SK-N-SH treated with all-trans-retinoic acid at 6 μM for 48 hours (cell line): Measurements from ENCODE around the gene SLC6A7.

Experiments
- ATAC-seq: fragments of 200-7000 bp; cut with Tn5 transposase; 3 replicates; pipeline ENCODE4 v1.9.1; 2020; ENCODE audit warnings: mild to moderate bottlenecking, moderate library complexity
- ARNTL ChIP-seq: fragments of 450-650 bp; formaldehyde crosslinking; IDR thresholded peaks from 2 replicates; pipeline ENCODE4 v1.5.0; 2020; ENCODE audit warnings: low read depth, mild to moderate bottlenecking, moderate library complexity, borderline replicate concordance
- BACH2 ChIP-seq: fragments of 250-450 bp; sonication (Bioruptor Pico); IDR thresholded peaks from 2 replicates; pipeline ENCODE4 v1.9.0; 2021; ENCODE audit warnings: mild to moderate bottlenecking, borderline replicate concordance
- CREB5 ChIP-seq: fragments of 250-450 bp; sonication (Bioruptor Pico); IDR thresholded peaks from 2 replicates; pipeline ENCODE4 v1.5.1; 2020; ENCODE audit warnings: low read depth, mild to moderate bottlenecking, moderate library complexity
- CSDC2 ChIP-seq: fragments of 250-450 bp; sonication (Bioruptor Pico); IDR thresholded peaks from 2 replicates; pipeline ENCODE4 v1.5.0; 2020; ENCODE audit warnings: mild to moderate bottlenecking, moderate library complexity
- ESRRG ChIP-seq: fragments of 250-450 bp; sonication (Bioruptor Pico); IDR thresholded peaks from 2 replicates; pipeline ENCODE4 v1.6.1; 2021; ENCODE audit warnings: mild to moderate bottlenecking
- GLIS3 ChIP-seq: fragments of 250-450 bp; sonication (Bioruptor Pico); IDR thresholded peaks from 2 replicates; pipeline ENCODE4 v1.5.0; 2020; ENCODE audit warnings: mild to moderate bottlenecking, moderate library complexity
- ISL1 ChIP-seq: fragments of 250-450 bp; sonication (Bioruptor Pico); IDR thresholded peaks from 2 replicates; pipeline ENCODE4 v2.1.2; 2022; ENCODE audit warnings: mild to moderate bottlenecking, moderate library complexity
- PATZ1 ChIP-seq: fragments of 250-450 bp; sonication (Bioruptor Pico); IDR thresholded peaks from 2 replicates; pipeline ENCODE4 v1.8.0; 2020; ENCODE audit warnings: mild to moderate bottlenecking, moderate library complexity, borderline replicate concordance
- POU6F1 ChIP-seq: fragments of 250-450 bp; sonication (Bioruptor Pico); IDR thresholded peaks from 2 replicates; pipeline ENCODE4 v1.8.0; 2021; ENCODE audit warnings: low read depth, mild to moderate bottlenecking, moderate library complexity, borderline replicate concordance
- PPARA ChIP-seq: fragments of 250-450 bp; sonication (Bioruptor Pico); IDR thresholded peaks from 2 replicates; pipeline ENCODE4 v1.5.0; 2020; ENCODE audit warnings: mild to moderate bottlenecking, borderline replicate concordance
- RARB ChIP-seq: fragments of 250-450 bp; sonication (Bioruptor Pico); IDR thresholded peaks from 2 replicates; pipeline ENCODE4 v1.8.0; 2021; ENCODE audit warnings: mild to moderate bottlenecking, moderate library complexity
- SNAI2 ChIP-seq: fragments of 250-450 bp; sonication (Bioruptor Pico); IDR thresholded peaks from 2 replicates; pipeline ENCODE4 v1.5.0; 2020; ENCODE audit warnings: mild to moderate bottlenecking, moderate library complexity
- TOX ChIP-seq: fragments of 250-450 bp; sonication (Bioruptor Pico); IDR thresholded peaks from 2 replicates; pipeline ENCODE4 v1.8.0; 2021; ENCODE audit warnings: mild to moderate bottlenecking, moderate library complexity, borderline replicate concordance
- TSHZ2 ChIP-seq: fragments of 250-450 bp; sonication (Bioruptor Pico); IDR thresholded peaks from 2 replicates; pipeline ENCODE4 v1.5.0; 2020; ENCODE audit warnings: mild to moderate bottlenecking, moderate library complexity
- ZFP3 ChIP-seq: fragments of 250-450 bp; sonication (Bioruptor Pico); IDR thresholded peaks from 2 replicates; pipeline ENCODE4 v1.5.0; 2020; ENCODE audit warnings: mild to moderate bottlenecking, moderate library complexity
- ZNF8 ChIP-seq: fragments of 450-650 bp; formaldehyde crosslinking; IDR thresholded peaks from 2 replicates; pipeline ENCODE4 v1.5.0; 2020; ENCODE audit warnings: mild to moderate bottlenecking, moderate library complexity

The SLC6A7 gene

GRCh38 chr5:150255659-150256409 is 66.0 kb downstream of the SLC6A7 start:
- peak; percentile 82 for ATAC-seq
- TF ChIP-seq ARNTL (no peak), PATZ1 (CRISPR knock-in tag) (no peak), TSHZ2 (CRISPR knock-in tag) (no peak), POU6F1 (CRISPR knock-in tag) (no peak), PPARA (no peak), SNAI2 (CRISPR knock-in tag) (no peak), CSDC2 (CRISPR knock-in tag) (no peak), GLIS3 (CRISPR knock-in tag) (no peak), TOX (no peak)
- TF ChIP-seq, all 23 proteins: peak for 0

GRCh38 chr5:150256410-150257064 is 66.7 kb downstream of the SLC6A7 start:
- TF ChIP-seq TSHZ2 (CRISPR knock-in tag), result no peak
- TF ChIP-seq RARB, result no peak
- TF ChIP-seq POU6F1 (CRISPR knock-in tag), result no peak
- TF ChIP-seq TOX, result no peak
- TF ChIP-seq CSDC2 (CRISPR knock-in tag), result no peak
- no peak for TF ChIP-seq PATZ1 (CRISPR knock-in tag)
- TF ChIP-seq ARNTL, result no peak
- no peak for TF ChIP-seq ZNF8 (CRISPR knock-in tag)
- TF ChIP-seq GLIS3 (CRISPR knock-in tag), result no peak
- no peak for TF ChIP-seq BACH2
- no peak for TF ChIP-seq ESRRG (CRISPR knock-in tag)
- no peak for TF ChIP-seq ISL1 (CRISPR knock-in tag)
- no peak for TF ChIP-seq ZFP3 (CRISPR knock-in tag)
- TF ChIP-seq SNAI2 (CRISPR knock-in tag), result no peak
- TF ChIP-seq CREB5 (CRISPR knock-in tag), result no peak
- ATAC-seq, result peak; percentile 58
